ENCODE data around the gene ADAP1.
"Not testable (repeated sequence)": the region's sequence is repeated elsewhere in the genome, so short reads cannot be mapped to it uniquely, and the experiment has no call there.

ADAP1 gene

GRCh38 chr7:960269-960871, 5.9 kb upstream of the ADAP1 start:
- Histone ChIP-seq H4K20me1 (ENCODE audit: low read depth, low read length) (no peaks in the 10 kb centered on the region), H2AFZ (ENCODE audit: low read depth, low read length, severe bottlenecking) (no peak overlapping the region), H3K9me2 (replicated peaks; ENCODE audit: insufficient read depth, low read length) (no peaks in the 10 kb centered on the region), H3K27me3 (ENCODE audit: low read length) (no peaks in the 10 kb centered on the region), H3K79me2 (ENCODE audit: insufficient read depth, low read length) (no peaks in the 10 kb centered on the region), H3K36me3 (ENCODE audit: low read length) (no peaks in the 10 kb centered on the region), H3K9ac (ENCODE audit: low read length) (no peak overlapping the region), H3K4me2 (ENCODE audit: low read depth, low read length, poor library complexity, severe bottlenecking) (no peak overlapping the region), H3K27ac (ENCODE audit: low read depth, low read length) (no peak overlapping the region), H3K4me3 (ENCODE audit: insufficient read depth, low read length, poor library complexity, severe bottlenecking) (no peak overlapping the region), H3K9me3 (ENCODE audit: insufficient read depth, low read length) (no peaks in the 10 kb centered on the region), H3F3A (ENCODE audit: insufficient read depth) (peaks cover 7% of the 10 kb centered on the region; the same call in 1 of the 2 replicates)
- no peak for TF ChIP-seq EZH2phosphoT487 (conservative IDR thresholded peaks at IDR 0.05; ENCODE audit: low read length)
- TF ChIP-seq, protein P1, sequence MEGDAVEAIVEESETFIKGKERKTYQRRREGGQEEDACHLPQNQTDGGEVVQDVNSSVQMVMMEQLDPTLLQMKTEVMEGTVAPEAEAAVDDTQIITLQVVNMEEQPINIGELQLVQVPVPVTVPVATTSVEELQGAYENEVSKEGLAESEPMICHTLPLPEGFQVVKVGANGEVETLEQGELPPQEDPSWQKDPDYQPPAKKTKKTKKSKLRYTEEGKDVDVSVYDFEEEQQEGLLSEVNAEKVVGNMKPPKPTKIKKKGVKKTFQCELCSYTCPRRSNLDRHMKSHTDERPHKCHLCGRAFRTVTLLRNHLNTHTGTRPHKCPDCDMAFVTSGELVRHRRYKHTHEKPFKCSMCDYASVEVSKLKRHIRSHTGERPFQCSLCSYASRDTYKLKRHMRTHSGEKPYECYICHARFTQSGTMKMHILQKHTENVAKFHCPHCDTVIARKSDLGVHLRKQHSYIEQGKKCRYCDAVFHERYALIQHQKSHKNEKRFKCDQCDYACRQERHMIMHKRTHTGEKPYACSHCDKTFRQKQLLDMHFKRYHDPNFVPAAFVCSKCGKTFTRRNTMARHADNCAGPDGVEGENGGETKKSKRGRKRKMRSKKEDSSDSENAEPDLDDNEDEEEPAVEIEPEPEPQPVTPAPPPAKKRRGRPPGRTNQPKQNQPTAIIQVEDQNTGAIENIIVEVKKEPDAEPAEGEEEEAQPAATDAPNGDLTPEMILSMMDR (IDR thresholded peaks at IDR 0.05; ENCODE audit: insufficient read depth, low read length, poor library complexity, severe bottlenecking), result no peak

GRCh38 chr7:959740-960139, 5.3 kb upstream of the ADAP1 start:
- not testable (repeated sequence) for H3K79me2 ChIP-seq (ENCODE audit: insufficient read depth, low read length); H3K4me3 ChIP-seq (ENCODE audit: insufficient read depth, low read length, poor library complexity, severe bottlenecking); H2AFZ ChIP-seq (ENCODE audit: low read depth, low read length, severe bottlenecking); H3K36me3 ChIP-seq (ENCODE audit: low read length); H3K4me2 ChIP-seq (ENCODE audit: low read depth, low read length, poor library complexity, severe bottlenecking); H3K9me3 ChIP-seq (ENCODE audit: insufficient read depth, low read length); H3K27me3 ChIP-seq (ENCODE audit: low read length); H3K9ac ChIP-seq (ENCODE audit: low read length); H3K27ac ChIP-seq (ENCODE audit: low read depth, low read length); H3F3A ChIP-seq (ENCODE audit: insufficient read depth); H4K20me1 ChIP-seq (ENCODE audit: low read depth, low read length); H3K9me2 ChIP-seq (replicated peaks; ENCODE audit: insufficient read depth, low read length)

GRCh38 chr7:959271-959670, 4.8 kb upstream of the ADAP1 start:
- Histone ChIP-seq H3K27ac (ENCODE audit: low read depth, low read length) (no peak overlapping the region), H3K9me3 (ENCODE audit: insufficient read depth, low read length) (no peaks in the 10 kb centered on the region), H3K4me3 (ENCODE audit: insufficient read depth, low read length, poor library complexity, severe bottlenecking) (no peak overlapping the region), H3F3A (ENCODE audit: insufficient read depth) (no peaks in the 10 kb centered on the region), H3K36me3 (ENCODE audit: low read length) (no peaks in the 10 kb centered on the region), H3K4me2 (ENCODE audit: low read depth, low read length, poor library complexity, severe bottlenecking) (no peak overlapping the region), H3K79me2 (ENCODE audit: insufficient read depth, low read length) (no peaks in the 10 kb centered on the region), H2AFZ (ENCODE audit: low read depth, low read length, severe bottlenecking) (no peak overlapping the region), H4K20me1 (ENCODE audit: low read depth, low read length) (no peaks in the 10 kb centered on the region), H3K27me3 (ENCODE audit: low read length) (no peaks in the 10 kb centered on the region), H3K9ac (ENCODE audit: low read length) (no peak overlapping the region), H3K9me2 (replicated peaks; ENCODE audit: insufficient read depth, low read length) (no peaks in the 10 kb centered on the region)
- TF ChIP-seq, protein P1 (IDR thresholded peaks at IDR 0.05; ENCODE audit: insufficient read depth, low read length, poor library complexity, severe bottlenecking), result no peak

GRCh38 chr7:958221-959200, 4.0 kb upstream of the ADAP1 start:
- no peak overlapping the region for H3K4me3 ChIP-seq (ENCODE audit: insufficient read depth, low read length, poor library complexity, severe bottlenecking)
- H3K27me3 ChIP-seq (ENCODE audit: low read length), result no peaks in the 10 kb centered on the region
- no peak overlapping the region for H3K4me2 ChIP-seq (ENCODE audit: low read depth, low read length, poor library complexity, severe bottlenecking)
- no peak overlapping the region for H3K9ac ChIP-seq (ENCODE audit: low read length)
- H3K27ac ChIP-seq (ENCODE audit: low read depth, low read length), result no peak overlapping the region
- H3F3A ChIP-seq (ENCODE audit: insufficient read depth), result no peaks in the 10 kb centered on the region
- no peaks in the 10 kb centered on the region for H3K9me3 ChIP-seq (ENCODE audit: insufficient read depth, low read length)
- no peaks in the 10 kb centered on the region for H4K20me1 ChIP-seq (ENCODE audit: low read depth, low read length)
- H2AFZ ChIP-seq (ENCODE audit: low read depth, low read length, severe bottlenecking), result no peak overlapping the region
- no peaks in the 10 kb centered on the region for H3K9me2 ChIP-seq (replicated peaks; ENCODE audit: insufficient read depth, low read length)
- H3K79me2 ChIP-seq (ENCODE audit: insufficient read depth, low read length), result no peaks in the 10 kb centered on the region
- TF ChIP-seq EZH2phosphoT487 (conservative IDR thresholded peaks at IDR 0.05; ENCODE audit: low read length), result no peak
- TF ChIP-seq, protein P1 (IDR thresholded peaks at IDR 0.05; ENCODE audit: insufficient read depth, low read length, poor library complexity, severe bottlenecking), result no peak
- H3K36me3 ChIP-seq (ENCODE audit: low read length), result no peaks in the 10 kb centered on the region
